Muscle layer of colon (tissue), 2 donors: ENCODE data around the gene ANKRD44.
A peak's percentile ranks its signal among the peaks of the same experiment; 100 is the strongest.

Experiments used
- H3K27ac ChIP-seq: one replicate; pipeline ENCODE4 v1.7.0; 2013; ENCODE audit warnings: low read depth, mild to moderate bottlenecking, low read length, moderate library complexity
- H3K27me3 ChIP-seq, 2 donors: one replicate each; pipeline ENCODE4 v1.7.0; 2013; ENCODE audit warnings: low read length in 2 of 2, mild to moderate bottlenecking in 2 of 2; ENCODE audit not compliant: insufficient read depth in 2 of 2, control insufficient read depth in 1 of 2
- H3K36me3 ChIP-seq: one replicate; pipeline ENCODE4 v1.7.0; 2013; ENCODE audit warnings: mild to moderate bottlenecking, low read length; ENCODE audit not compliant: insufficient read depth
- H3K4me1 ChIP-seq: one replicate; pipeline ENCODE4 v1.7.0; 2013; ENCODE audit warnings: mild to moderate bottlenecking, low read length; ENCODE audit not compliant: insufficient read depth
- H3K4me3 ChIP-seq, 2 donors: one replicate each; pipeline ENCODE4 v1.7.0; 2013; ENCODE audit warnings: low read length in 2 of 2, low read depth in 1 of 2, mild to moderate bottlenecking in 1 of 2, moderate library complexity in 1 of 2
- H3K9ac ChIP-seq: one replicate; pipeline ENCODE4 v1.7.0; 2013; ENCODE audit warnings: low read length
- H3K9me3 ChIP-seq: one replicate; pipeline ENCODE4 v1.7.0; 2013; ENCODE audit warnings: mild to moderate bottlenecking, low read length
- donor health status: abdominal sarcoma.
- donor health status: Adenocarcinoma of cecum.

ANKRD44 gene

DNA sequence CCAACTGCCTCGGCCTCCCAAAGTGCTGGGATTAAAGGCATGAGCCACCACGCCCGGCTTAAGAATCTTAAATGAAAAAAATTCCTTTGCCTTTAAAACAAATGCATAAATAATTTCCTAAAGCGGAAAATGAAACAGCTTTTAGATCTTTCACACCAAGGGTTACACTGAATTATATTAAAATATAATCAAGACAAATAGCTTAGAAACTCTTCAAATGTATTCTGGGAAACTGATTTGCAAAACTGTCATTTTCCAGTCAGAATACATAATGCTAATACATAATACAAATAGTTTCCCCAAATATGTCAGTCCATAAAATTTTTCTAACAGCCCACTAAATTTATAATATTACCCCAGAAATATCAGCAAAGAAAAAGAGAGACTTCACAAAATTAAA, 315.8 kb downstream of the ANKRD44 start:
- no peaks in the 10 kb centered on the region for H3K9me3 ChIP-seq
- no peak overlapping the region for H3K27ac ChIP-seq
- H3K9ac ChIP-seq: no peak overlapping the region
- H3K36me3 ChIP-seq: peaks cover 13% of the 10 kb centered on the region
- H3K27me3 ChIP-seq: no peaks in the 10 kb centered on the region
- H3K4me3 ChIP-seq: no peak overlapping the region
- no peaks in the 10 kb centered on the region for H3K4me1 ChIP-seq

DNA sequence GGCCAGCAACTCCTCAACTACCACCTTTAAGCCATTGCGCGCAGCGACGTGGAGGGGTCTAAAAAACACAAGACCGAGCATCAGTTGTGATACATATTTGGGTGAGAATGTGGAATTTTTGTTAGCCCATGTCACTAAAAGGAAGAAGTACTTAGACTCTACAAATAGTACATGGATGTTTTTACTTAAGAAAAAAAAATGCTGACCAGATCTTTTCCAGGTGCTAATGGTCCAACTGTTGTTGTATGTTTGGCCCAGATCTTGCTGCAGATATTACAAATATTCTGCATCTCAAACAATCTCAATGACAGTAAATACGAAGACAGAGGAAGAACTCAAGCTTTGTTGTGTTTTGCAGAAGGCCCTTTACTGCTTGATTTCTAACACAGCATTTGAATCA, 317.0 kb downstream of the ANKRD44 start:
- H3K4me3 ChIP-seq: no peak overlapping the region
- no peaks in the 10 kb centered on the region for H3K9me3 ChIP-seq
- H3K36me3 ChIP-seq: peaks cover 8% of the 10 kb centered on the region

DNA sequence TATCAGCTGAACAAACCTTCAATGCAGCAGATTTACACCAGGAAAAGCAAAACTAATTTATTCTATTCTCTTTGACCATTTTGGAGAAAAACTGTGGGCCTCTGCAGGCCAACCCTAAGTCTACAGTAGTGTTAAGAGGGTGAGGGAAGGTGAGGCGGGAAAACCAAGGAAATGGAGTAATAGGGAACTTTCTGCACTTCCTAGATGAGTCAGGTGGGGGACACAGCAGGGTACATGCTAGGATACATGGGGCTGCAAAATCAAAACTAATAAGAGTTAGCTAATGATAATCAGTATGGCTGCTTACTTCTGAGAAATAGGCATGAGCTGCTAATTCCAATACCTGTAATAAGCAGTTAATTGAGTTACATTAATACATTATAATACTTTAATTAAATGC, 318.1 kb downstream of the ANKRD44 start:
- peaks cover 5% of the 10 kb centered on the region for H3K36me3 ChIP-seq
- no peaks in the 10 kb centered on the region for H3K9me3 ChIP-seq
- no peak overlapping the region for H3K27ac ChIP-seq
- no peaks in the 10 kb centered on the region for H3K27me3 ChIP-seq
- H3K9ac ChIP-seq: no peak overlapping the region
- H3K4me3 ChIP-seq: no peak overlapping the region
- peaks cover 6% of the 10 kb centered on the region for H3K4me1 ChIP-seq

More for the DNA sequence above, 317.0 kb downstream of the ANKRD44 start:
- H3K27ac ChIP-seq: no peak overlapping the region
- H3K27me3 ChIP-seq: no peaks in the 10 kb centered on the region
- peaks cover 2% of the 10 kb centered on the region for H3K4me1 ChIP-seq
- no peak overlapping the region for H3K9ac ChIP-seq

DNA sequence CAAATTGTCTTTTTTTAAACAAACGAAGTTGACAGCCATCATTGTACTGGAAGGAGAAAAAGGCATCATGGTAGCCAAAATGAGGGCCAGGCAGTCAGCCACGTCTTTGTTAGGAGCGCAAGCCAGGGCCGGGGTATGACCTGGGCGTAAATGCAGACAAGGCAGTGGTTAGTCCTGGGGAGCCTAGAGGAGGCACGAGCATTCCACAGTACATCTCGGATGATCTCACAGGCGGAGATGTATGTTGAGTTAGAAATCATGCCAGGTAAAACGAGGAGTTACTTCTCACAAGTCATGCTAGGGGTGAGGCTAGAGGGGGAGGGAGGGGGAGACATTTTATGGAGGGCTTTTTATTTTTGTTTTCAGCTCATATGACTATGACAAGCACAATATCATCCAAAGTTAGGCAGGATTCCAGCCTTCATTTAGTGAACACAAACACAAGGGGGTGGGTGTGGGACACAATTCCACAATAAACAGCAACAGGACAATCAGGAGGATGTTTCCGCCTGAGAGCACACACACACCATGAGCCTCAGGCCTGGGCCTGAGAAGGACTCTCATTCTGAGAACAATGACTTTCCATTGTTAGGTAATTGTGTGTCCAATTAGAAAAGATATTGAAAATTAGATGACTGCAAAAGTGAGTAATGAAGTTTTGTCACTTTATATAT, 319.7 kb downstream of the ANKRD44 start:
- Histone ChIP-seq H3K27me3 (no peaks in the 10 kb centered on the region), H3K27ac (no peak overlapping the region), H3K36me3 (peaks cover 5% of the 10 kb centered on the region), H3K4me1 (peaks cover 12% of the 10 kb centered on the region), H3K9ac (no peak overlapping the region), H3K4me3 (no peak overlapping the region), H3K9me3 (no peaks in the 10 kb centered on the region)

DNA sequence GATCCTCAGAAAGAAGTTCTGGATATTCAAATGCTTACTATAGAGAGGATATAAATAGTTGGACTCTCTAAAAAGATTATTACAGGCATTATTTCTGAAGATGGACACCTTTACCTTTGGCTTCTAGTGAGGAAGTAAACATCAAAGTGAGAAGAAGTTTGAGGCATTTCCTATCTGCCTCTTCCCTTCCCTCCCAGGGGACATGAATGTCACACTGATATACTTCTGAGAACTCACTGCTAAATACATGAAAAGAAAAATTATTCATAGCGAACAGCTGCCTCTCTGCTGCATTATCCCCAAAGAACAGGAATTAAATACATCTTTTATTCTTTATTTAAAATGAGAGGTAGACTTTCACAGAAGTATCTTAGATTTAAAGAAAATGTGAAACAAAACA, 320.5 kb downstream of the ANKRD44 start:
- H3K4me1 ChIP-seq: peaks cover 12% of the 10 kb centered on the region
- peaks cover 5% of the 10 kb centered on the region for H3K36me3 ChIP-seq
- H3K27me3 ChIP-seq: no peaks in the 10 kb centered on the region
- no peak overlapping the region for H3K4me3 ChIP-seq
- no peaks in the 10 kb centered on the region for H3K9me3 ChIP-seq
- no peak overlapping the region for H3K9ac ChIP-seq
- H3K27ac ChIP-seq: no peak overlapping the region

DNA sequence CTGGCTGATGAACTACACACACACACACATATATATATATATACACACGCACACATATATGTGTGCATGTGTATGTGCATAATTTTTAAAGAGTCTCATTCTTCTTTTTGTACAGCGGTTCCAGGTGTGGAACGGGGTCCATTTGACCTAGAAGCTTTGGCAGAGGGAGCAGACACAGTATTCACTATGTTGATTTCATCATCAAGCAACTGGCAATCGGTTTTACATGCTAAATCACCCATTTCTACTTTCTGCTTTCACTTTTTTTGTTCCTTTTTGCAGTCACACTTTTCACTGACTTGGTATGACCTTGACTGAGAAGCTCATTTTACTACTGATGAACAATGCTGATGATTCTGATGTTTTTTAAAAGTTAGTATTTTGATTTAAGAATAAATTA, 321.1 kb downstream of the ANKRD44 start:
- no peak overlapping the region for H3K27ac ChIP-seq
- no peak overlapping the region for H3K9ac ChIP-seq
- H3K9me3 ChIP-seq: no peaks in the 10 kb centered on the region
- peaks cover 5% of the 10 kb centered on the region for H3K36me3 ChIP-seq
- no peak overlapping the region for H3K4me3 ChIP-seq
- peaks cover 12% of the 10 kb centered on the region for H3K4me1 ChIP-seq
- no peaks in the 10 kb centered on the region for H3K27me3 ChIP-seq

DNA sequence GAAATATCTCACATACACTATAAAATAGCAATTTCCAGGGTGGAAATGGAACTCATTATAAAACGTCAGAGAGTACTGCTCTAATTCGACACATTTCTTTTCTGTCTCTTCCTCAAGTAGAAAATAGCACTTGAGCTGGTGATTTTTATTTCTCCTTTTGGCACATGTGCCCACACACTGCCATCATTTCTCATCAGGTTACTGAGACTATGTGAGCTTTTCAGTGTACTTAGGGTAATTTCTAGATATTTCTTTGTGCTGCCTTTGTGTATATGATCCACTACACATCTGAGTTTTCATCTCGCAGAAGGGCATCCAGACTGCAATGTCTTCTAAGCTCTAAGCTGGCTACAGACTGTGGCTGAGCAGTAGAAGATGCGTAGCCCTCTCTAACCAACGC, 321.9 kb downstream of the ANKRD44 start:
- H3K9me3 ChIP-seq: no peaks in the 10 kb centered on the region
- H3K9ac ChIP-seq: no peak overlapping the region
- H3K27ac ChIP-seq: peak overlapping the region; percentile 0
- peaks cover 12% of the 10 kb centered on the region for H3K4me1 ChIP-seq
- H3K27me3 ChIP-seq: no peaks in the 10 kb centered on the region
- H3K36me3 ChIP-seq: peaks cover 3% of the 10 kb centered on the region
- no peak overlapping the region for H3K4me3 ChIP-seq

DNA sequence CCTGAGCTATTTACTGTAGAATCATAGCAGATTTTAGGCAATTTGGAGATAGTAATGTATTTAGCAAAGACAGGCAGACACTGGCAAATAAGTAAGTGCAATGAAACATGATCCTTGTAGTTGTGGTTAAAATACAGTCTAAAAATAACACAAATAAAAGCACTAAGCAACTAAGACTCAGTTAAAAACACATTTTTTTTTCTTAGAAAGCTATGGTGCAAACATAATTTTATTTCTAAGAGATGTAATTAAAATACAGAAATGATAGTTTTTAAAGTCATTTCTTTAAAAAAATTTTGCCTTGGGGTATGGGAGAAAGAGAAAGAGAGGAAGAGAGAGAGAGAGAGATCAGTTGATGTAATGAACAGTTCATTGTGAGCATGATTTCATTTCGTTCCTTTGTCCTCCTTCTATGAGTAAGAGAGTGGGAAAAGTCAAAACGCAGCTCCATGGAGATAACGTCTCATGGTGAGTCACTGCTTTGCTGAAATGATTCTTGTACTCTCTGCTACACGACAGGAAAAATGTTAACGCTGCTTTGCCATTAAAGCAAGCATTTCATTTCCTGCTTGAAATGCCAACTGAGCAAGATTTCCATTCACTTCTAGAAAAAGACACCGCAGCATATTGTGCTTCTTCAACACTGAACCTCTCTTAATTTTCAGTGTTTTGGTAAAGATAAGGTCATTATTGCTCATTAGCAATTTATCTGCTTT, 322.8 kb downstream of the ANKRD44 start:
- H3K4me3 ChIP-seq: no peak overlapping the region
- H3K9ac ChIP-seq: no peak overlapping the region
- no peaks in the 10 kb centered on the region for H3K9me3 ChIP-seq
- H3K27ac ChIP-seq: peak overlapping the region; percentile 0
- H3K4me1 ChIP-seq: peaks cover 12% of the 10 kb centered on the region
- no peaks in the 10 kb centered on the region for H3K36me3 ChIP-seq
- H3K27me3 ChIP-seq: no peaks in the 10 kb centered on the region

DNA sequence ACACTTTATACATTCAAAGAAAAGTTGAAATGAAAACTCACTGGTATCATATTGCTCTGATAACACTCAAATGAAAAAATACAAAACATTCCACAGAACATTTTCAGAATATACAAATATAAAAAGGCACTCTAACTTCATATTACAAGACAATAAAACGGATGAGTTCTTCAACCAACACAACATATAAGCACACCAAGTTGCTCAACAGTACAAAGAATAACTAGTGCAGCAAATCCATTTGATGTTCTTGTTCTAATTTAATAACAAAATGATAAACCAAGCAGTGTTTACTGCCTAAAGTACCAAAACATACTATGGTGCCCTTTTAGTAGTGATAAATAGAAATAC, 323.3 kb downstream of the ANKRD44 start:
- H3K9ac ChIP-seq: no peak overlapping the region
- H3K4me3 ChIP-seq: no peak overlapping the region
- H3K9me3 ChIP-seq: no peaks in the 10 kb centered on the region
- H3K27ac ChIP-seq: no peak overlapping the region
- no peaks in the 10 kb centered on the region for H3K27me3 ChIP-seq
- H3K36me3 ChIP-seq: no peaks in the 10 kb centered on the region
- H3K4me1 ChIP-seq: peaks cover 12% of the 10 kb centered on the region

DNA sequence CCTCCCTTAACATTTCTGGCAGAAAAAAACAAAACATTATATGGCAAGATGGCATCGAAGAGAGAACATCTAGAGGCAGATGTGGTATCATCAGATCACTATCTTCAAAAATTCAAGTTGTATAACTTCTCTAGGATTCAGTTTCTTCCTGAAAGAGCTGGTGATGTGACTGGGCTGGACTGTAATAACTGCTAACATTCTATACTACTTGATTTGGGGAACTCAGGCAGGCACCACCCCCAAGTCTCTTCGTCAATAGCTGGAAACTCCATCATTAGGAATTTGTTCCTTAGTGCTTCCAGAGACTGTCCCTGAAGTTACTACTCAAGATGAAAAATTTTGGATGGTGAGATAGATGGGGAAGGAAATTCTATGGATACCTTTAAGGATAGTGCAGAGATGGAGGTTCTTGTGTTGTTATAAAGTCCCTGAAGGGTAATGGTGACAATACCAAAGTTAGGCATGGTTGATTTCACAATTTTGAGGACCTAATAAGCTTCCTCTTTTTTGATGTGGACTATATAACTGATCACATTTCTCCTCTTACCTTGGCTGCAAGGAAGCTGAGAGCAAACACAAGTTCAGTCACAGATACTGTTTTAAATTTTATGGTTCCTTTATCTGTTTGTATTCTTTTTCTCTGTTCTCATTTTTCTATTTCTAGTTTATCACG, 324.9 kb downstream of the ANKRD44 start:
- H3K4me3 ChIP-seq: no peak overlapping the region
- no peak overlapping the region for H3K27ac ChIP-seq
- no peaks in the 10 kb centered on the region for H3K36me3 ChIP-seq

DNA sequence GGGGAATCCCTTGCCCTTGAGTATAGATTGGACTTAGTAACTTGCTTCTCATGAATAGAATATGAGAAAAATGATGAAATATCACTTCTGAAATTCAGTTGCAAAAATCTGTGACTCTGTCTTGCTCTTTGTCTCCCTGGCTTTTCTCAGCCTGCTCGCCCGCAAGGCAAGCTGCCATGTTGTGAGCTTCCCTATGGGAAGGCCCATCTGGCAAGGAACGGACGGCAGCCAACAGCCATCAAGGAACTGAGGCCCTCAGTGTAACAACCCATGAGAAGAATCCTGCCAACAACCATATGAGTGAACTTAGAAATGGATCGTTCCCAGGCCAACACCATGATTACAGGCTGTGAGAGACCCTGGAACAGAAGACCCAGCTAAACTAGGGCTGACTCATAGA, 325.7 kb downstream of the ANKRD44 start:
- Histone ChIP-seq H3K36me3 (no peaks in the 10 kb centered on the region), H3K4me3 (no peak overlapping the region), H3K27me3 (no peaks in the 10 kb centered on the region), H3K9me3 (no peaks in the 10 kb centered on the region), H3K27ac (no peak overlapping the region), H3K4me1 (peaks cover 12% of the 10 kb centered on the region), H3K9ac (no peak overlapping the region)

More for the DNA sequence above, 324.9 kb downstream of the ANKRD44 start:
- H3K9me3 ChIP-seq: no peaks in the 10 kb centered on the region
- peaks cover 12% of the 10 kb centered on the region for H3K4me1 ChIP-seq
- no peaks in the 10 kb centered on the region for H3K27me3 ChIP-seq
- no peak overlapping the region for H3K9ac ChIP-seq
